NT2/D1 (cell line): ENCODE results near the gene LRRC3C.
A peak's percentile ranks its signal among the peaks of the same experiment; 100 is the strongest.

Source experiments
- DNase-seq: peaks from one replicate; pipeline ENCODE4 v3.0.0-alpha.2; 2011; ENCODE audit warnings: low read depth, low spot score
- H3K27me3 ChIP-seq: 2 replicates; pipeline ENCODE4 v1.6.0; 2011; ENCODE audit warnings: mild to moderate bottlenecking; ENCODE audit not compliant: insufficient read length, insufficient read depth
- H3K36me3 ChIP-seq: 2 replicates; pipeline ENCODE4 v1.6.1; 2011; ENCODE audit warnings: mild to moderate bottlenecking, low read length, mixed read lengths; ENCODE audit not compliant: insufficient read depth, insufficient read length
- H3K4me1 ChIP-seq: 2 replicates; pipeline ENCODE4 v1.5.1; 2011; ENCODE audit not compliant: insufficient read depth, insufficient read length
- H3K4me3 ChIP-seq: 2 replicates; pipeline ENCODE4 v1.5.1; 2011; ENCODE audit warnings: low read depth; ENCODE audit not compliant: insufficient read length
- H3K9ac ChIP-seq: 2 replicates; pipeline ENCODE4 v1.6.0; 2011; ENCODE audit warnings: low read depth; ENCODE audit not compliant: insufficient read length
- H3K9me3 ChIP-seq: 2 replicates; pipeline ENCODE4 v1.5.1; 2011; ENCODE audit warnings: mild to moderate bottlenecking, low read length; ENCODE audit not compliant: insufficient read depth
- SUZ12 ChIP-seq: IDR thresholded peaks from 2 replicates; pipeline ENCODE4 v1.6.1; 2011; ENCODE audit not compliant: insufficient read length, insufficient read depth; ENCODE audit errors: extremely low read depth
- YY1 ChIP-seq: IDR thresholded peaks from 2 replicates; pipeline ENCODE4 v1.6.1; 2011; ENCODE audit not compliant: insufficient read length, insufficient read depth
- ZNF274 ChIP-seq: IDR thresholded peaks from 2 replicates; pipeline ENCODE4 v1.6.1; 2011; ENCODE audit warnings: mild to moderate bottlenecking, low read depth, low read length

Gene LRRC3C

GRCh38 chr17:39974433-39974832 lies 46.9 kb downstream of the LRRC3C start:
- Histone ChIP-seq H3K9me3 (no peaks in the 10 kb centered on the region), H3K36me3 (no peaks in the 10 kb centered on the region), H3K4me3 (no peak overlapping the region), H3K4me1 (peaks cover 3% of the 10 kb centered on the region), H3K27me3 (peaks cover 16% of the 10 kb centered on the region), H3K9ac (no peak overlapping the region)
- DNase-seq: no peak
- TF ChIP-seq ZNF274: no peak
- no peak for TF ChIP-seq YY1

- no peak overlapping the region for H3K9ac ChIP-seq
- DNase-seq: no peak
- H3K4me1 ChIP-seq: peaks cover 3% of the 10 kb centered on the region
- H3K27me3 ChIP-seq: peaks cover 10% of the 10 kb centered on the region
- H3K36me3 ChIP-seq: no peaks in the 10 kb centered on the region
- TF ChIP-seq SUZ12 (no peak), YY1 (no peak), ZNF274 (no peak)
- no peaks in the 10 kb centered on the region for H3K9me3 ChIP-seq
- no peak overlapping the region for H3K4me3 ChIP-seq
Measured at GRCh38 chr17:39975801-39976200, 48.3 kb downstream of the LRRC3C start.

DNA sequence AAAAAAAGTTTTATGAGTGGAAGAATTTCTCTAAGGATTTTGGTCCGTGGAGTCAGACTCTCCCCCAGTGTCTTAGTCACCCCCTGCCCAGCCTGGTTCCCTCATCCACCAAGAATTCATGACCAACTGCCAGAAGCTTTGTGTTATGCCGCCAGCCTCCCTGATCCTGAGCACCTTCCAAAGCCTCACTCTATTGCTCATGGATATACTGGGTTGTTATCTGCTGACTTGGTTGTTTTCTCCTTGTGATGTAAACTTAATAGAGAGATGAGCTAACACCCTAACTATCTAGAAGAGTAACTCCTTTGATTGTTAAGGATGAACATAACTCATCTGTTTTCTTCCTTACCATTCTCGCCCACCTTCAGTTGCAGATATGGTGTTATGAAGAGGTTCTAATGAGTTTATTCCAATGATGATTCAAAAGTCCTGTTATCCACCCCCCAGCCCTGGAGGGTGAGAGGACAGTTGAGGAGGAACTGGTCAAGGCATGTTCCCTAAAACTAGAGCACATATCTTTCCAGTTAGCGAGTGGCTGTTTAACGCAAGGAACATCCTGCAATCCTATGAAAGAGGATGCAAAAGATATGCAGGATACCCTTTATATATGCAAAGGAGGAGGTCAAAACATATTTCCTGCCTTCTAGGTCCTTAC lies 51.6 kb downstream of the LRRC3C start:
- Histone ChIP-seq H3K4me3 (no peak overlapping the region), H3K9me3 (no peaks in the 10 kb centered on the region), H3K27me3 (no peaks in the 10 kb centered on the region), H3K36me3 (peaks cover 16% of the 10 kb centered on the region), H3K9ac (no peak overlapping the region), H3K4me1 (peaks cover 3% of the 10 kb centered on the region)
- no peak for TF ChIP-seq YY1
- no peak for DNase-seq

- DNase-seq: no peak
- peaks cover 3% of the 10 kb centered on the region for H3K4me1 ChIP-seq
- peak overlapping the region; percentile 85 for H3K9ac ChIP-seq
- H3K36me3 ChIP-seq: peaks cover 24% of the 10 kb centered on the region
- TF ChIP-seq ZNF274: no peak
- TF ChIP-seq YY1: no peak
- TF ChIP-seq SUZ12: no peak
- no peaks in the 10 kb centered on the region for H3K27me3 ChIP-seq
- H3K9me3 ChIP-seq: no peaks in the 10 kb centered on the region
- peak overlapping the region; percentile 71 for H3K4me3 ChIP-seq
Measured at GRCh38 chr17:39979893-39980350, 52.4 kb downstream of the LRRC3C start.

GRCh38 chr17:39980351-39981206 lies 53.0 kb downstream of the LRRC3C start, which contains the start of gene PSMD3:
Gene PSMD3 (plus strand): TSS chr17:39980807. CDS start chr17:39980971, 164 bp downstream.
- Histone ChIP-seq H3K27me3 (no peaks in the 10 kb centered on the region), H3K4me1 (peaks cover 3% of the 10 kb centered on the region), H3K36me3 (peaks cover 30% of the 10 kb centered on the region), H3K4me3 (peak within 1 kb of the TSS; percentile 97), H3K9ac (peak within 1 kb of the TSS; percentile 96), H3K9me3 (no peaks in the 10 kb centered on the region)
- DNase-seq: peak; percentile 97
- TF ChIP-seq ZNF274: no peak
- no peak for TF ChIP-seq YY1
- TF ChIP-seq SUZ12: no peak

- H3K9ac ChIP-seq: peak overlapping the region; percentile 96
- H3K27me3 ChIP-seq: no peaks in the 10 kb centered on the region
- peaks cover 37% of the 10 kb centered on the region for H3K36me3 ChIP-seq
- peaks cover 3% of the 10 kb centered on the region for H3K4me1 ChIP-seq
- peak overlapping the region; percentile 97 for H3K4me3 ChIP-seq
- H3K9me3 ChIP-seq: no peaks in the 10 kb centered on the region
- DNase-seq: no peak
- TF ChIP-seq ZNF274 (no peak), YY1 (no peak), SUZ12 (no peak)
Measured at GRCh38 chr17:39981207-39981741, 53.7 kb downstream of the LRRC3C start.

- peaks cover 43% of the 10 kb centered on the region for H3K36me3 ChIP-seq
- no peaks in the 10 kb centered on the region for H3K27me3 ChIP-seq
- no peaks in the 10 kb centered on the region for H3K9me3 ChIP-seq
- H3K9ac ChIP-seq: peak overlapping the region; percentile 96
- peaks cover 3% of the 10 kb centered on the region for H3K4me1 ChIP-seq
- peak overlapping the region; percentile 97 for H3K4me3 ChIP-seq
- no peak for DNase-seq
- TF ChIP-seq SUZ12: no peak
- no peak for TF ChIP-seq ZNF274
- TF ChIP-seq YY1: no peak
Measured at GRCh38 chr17:39981766-39982375, 54.3 kb downstream of the LRRC3C start.
